Endothelial cell of umbilical vein (primary cell): ENCODE results near the gene KCNH2. TPM values are rescaled to one million over a fixed set of nuclear protein-coding genes. Genes with fewer than 3 reads are reported as not detected.

Source experiments
- BruUV-seq: library from RNA; stranded (reverse); fragments of 400-500 nt; replicated peaks from 2 replicates; lab custom pipeline; 2021; lab: Mats Ljungman, UMichigan
- CTCF ChIA-PET: fragments of 300-600, 350-600 bp; sonication (Branson Sonifier 250); formaldehyde crosslinking; loops from one replicate; lab custom pipeline; 2021; ENCODE audit warnings: antibody characterized with exemption, inconsistent platforms; lab: Charles Lee
- POLR2A ChIA-PET: fragments of 300-600, 350-600 bp; sonication (Branson Sonifier 250); formaldehyde crosslinking; loops from one replicate; lab custom pipeline; 2021; ENCODE audit warnings: antibody characterized with exemption, inconsistent platforms; lab: Charles Lee
- DNase-seq: peaks from one replicate; pipeline ENCODE4 v3.0.0-alpha.2; 2011; ENCODE audit warnings: low read depth, low spot score
- FAIRE-seq: peaks from 2 replicates; lab custom pipeline; 2011; peaks lifted over from hg19 to GRCh38; lab: Jason Lieb, UNC
- H2AFZ ChIP-seq: 2 replicates; pipeline ENCODE4 v1.6.0; 2012; ENCODE audit warnings: low read depth, low read length, control low read depth, inconsistent platforms
- H3K27ac ChIP-seq: 2 replicates; pipeline ENCODE4 v1.5.1; 2011; ENCODE audit warnings: low read depth, mild to moderate bottlenecking, control low read depth, low read length, moderate library complexity; ENCODE audit not compliant: insufficient read depth
- H3K27me3 ChIP-seq, 2 experiments: 2 replicates each; pipeline versions ENCODE4 v1.6.0 to v1.6.1; 2011; ENCODE audit warnings: low read length in 2 of 2, mixed read lengths in 1 of 2; ENCODE audit not compliant: control insufficient read depth in 2 of 2, insufficient read depth in 2 of 2
- H3K36me3 ChIP-seq, 2 experiments: 2 replicates in 1 of 2; 3 replicates in 1 of 2; pipeline ENCODE4 v1.5.1; 2011; ENCODE audit warnings: low read length in 2 of 2, mild to moderate bottlenecking in 1 of 2, moderate library complexity in 1 of 2; ENCODE audit not compliant: control insufficient read depth in 2 of 2, insufficient read depth in 2 of 2; ENCODE audit errors: extremely low read depth in 1 of 2
- H3K4me1 ChIP-seq: 3 replicates; pipeline ENCODE4 v1.5.1; 2011; ENCODE audit warnings: mild to moderate bottlenecking, low read length; ENCODE audit not compliant: control insufficient read depth, insufficient read depth; ENCODE audit errors: extremely low read depth
- H3K4me2 ChIP-seq: 2 replicates; pipeline ENCODE4 v1.6.1; 2011; ENCODE audit warnings: low read length, control low read depth, mixed read lengths; ENCODE audit not compliant: insufficient read depth
- H3K4me3 ChIP-seq, 3 experiments: fragments of 200-600 bp in 1 of 3; sonication (generic), shearing (Covaris generic) in 1 of 3; replicated peaks in 1 of 3; 2 replicates each; pipeline ENCODE4 v1.5.1; 2011 to 2016; ENCODE audit warnings: control low read depth in 3 of 3, low read length in 3 of 3, mild to moderate bottlenecking in 2 of 3, inconsistent platforms in 1 of 3, low read depth in 1 of 3, moderate library complexity in 1 of 3; ENCODE audit not compliant: insufficient read depth in 1 of 3
- H3K79me2 ChIP-seq: 2 replicates; pipeline ENCODE4 v1.6.0; 2012; ENCODE audit warnings: low read length, inconsistent platforms; ENCODE audit not compliant: control insufficient read depth, insufficient read depth
- H3K9ac ChIP-seq: replicated peaks from 2 replicates; pipeline ENCODE3; 2011; ENCODE audit warnings: low read length, control low read depth; ENCODE audit not compliant: insufficient read depth; ENCODE audit errors: extremely low read depth
- H3K9me1 ChIP-seq: replicated peaks from 3 replicates; pipeline ENCODE4 v1.6.0; 2011; ENCODE audit warnings: mild to moderate bottlenecking, low read length; ENCODE audit not compliant: control insufficient read depth, insufficient read depth; ENCODE audit errors: extremely low read depth
- H3K9me3 ChIP-seq: replicated peaks from 2 replicates; pipeline ENCODE4 v1.5.1; 2012; ENCODE audit warnings: low read length, inconsistent platforms; ENCODE audit not compliant: control insufficient read depth, insufficient read depth
- H4K20me1 ChIP-seq: replicated peaks from 2 replicates; pipeline ENCODE3; 2011; ENCODE audit warnings: mild to moderate bottlenecking, low read length; ENCODE audit not compliant: control insufficient read depth, insufficient read depth; ENCODE audit errors: extremely low read depth
- EZH2 ChIP-seq: IDR thresholded peaks from 2 replicates; pipeline ENCODE4 v1.6.1; 2012; ENCODE audit warnings: borderline replicate concordance, low read depth, mild to moderate bottlenecking, moderate library complexity, low read length, inconsistent platforms; ENCODE audit not compliant: severe bottlenecking
- FOS ChIP-seq: IDR thresholded peaks from 2 replicates; pipeline ENCODE4 v1.6.1; 2011; ENCODE audit warnings: mild to moderate bottlenecking, low read length, moderate library complexity, borderline replicate concordance; ENCODE audit not compliant: insufficient read depth
- GATA2 ChIP-seq: IDR thresholded peaks from 2 replicates; pipeline ENCODE4 v1.7.0; 2011; ENCODE audit warnings: low read depth, mild to moderate bottlenecking, moderate library complexity, mixed read lengths, low read length; ENCODE audit not compliant: insufficient read length, insufficient read depth
- JUN ChIP-seq: IDR thresholded peaks from 2 replicates; pipeline ENCODE4 v1.6.1; 2011; ENCODE audit warnings: borderline replicate concordance, low read depth; ENCODE audit not compliant: insufficient read length, insufficient read depth
- MAX ChIP-seq: IDR thresholded peaks from 2 replicates; pipeline ENCODE4 v1.6.1; 2011; ENCODE audit not compliant: insufficient read depth, insufficient read length
- MYC ChIP-seq: IDR thresholded peaks from one replicate; pipeline ENCODE4 v1.6.1; 2011; ENCODE audit warnings: mild to moderate bottlenecking, low read depth, low read length
- POLR2A ChIP-seq: IDR thresholded peaks from 2 replicates; pipeline ENCODE4 v1.6.1; 2012; ENCODE audit warnings: low read depth, mild to moderate bottlenecking, control low read depth, low read length
- POLR2AphosphoS5 ChIP-seq: IDR thresholded peaks from 2 replicates; pipeline ENCODE4 v1.6.1; 2012; ENCODE audit warnings: low read depth, mild to moderate bottlenecking, control low read depth, low read length, moderate library complexity; ENCODE audit not compliant: insufficient read depth
- dilution Hi-C: fragments of 300-500 bp; cut with MboI; formaldehyde crosslinking; loops from one replicate; pipeline ENCODE4 v1.15.0; 2019; ENCODE audit warnings: low sequenced_read_pairs; ENCODE audit not compliant: extremely low pct_ligation_motif_present
- intact Hi-C: fragments of 100-400 bp; cut with micrococcal nuclease; formaldehyde crosslinking; loops from one replicate; pipeline ENCODE4 v1.10.0; 2022
- polyA plus RNA-seq, 4 experiments: library from polyadenylated mRNA; depleted of rRNA in 3 of 4; stranded (reverse) in 3 of 4; unstranded in 1 of 4; fragments of >200 nt; gene quantifications; 2 replicates each; pipeline versions ENCODE4 v1.2.1 to v1.2.3, GENCODE V29; 2011 to 2012; ENCODE audit warnings: missing spikeins in 1 of 4
- total RNA-seq: library from RNA; stranded (reverse); gene quantifications from 2 replicates; pipeline ENCODE4 v1.2.3, GENCODE V29; 2021
- TF ChIP-seq, protein P1 (sequence below), 2 donors: IDR thresholded peaks; 1 replicate in 1 of 2; 2 replicates in 1 of 2; pipeline ENCODE4 v1.5.1; 2011; ENCODE audit warnings: low read length in 2 of 2, mild to moderate bottlenecking in 2 of 2, moderate library complexity in 2 of 2, control low read depth in 1 of 2, inconsistent platforms in 1 of 2, low read depth in 1 of 2; ENCODE audit not compliant: insufficient read depth in 1 of 2; ENCODE audit errors: extremely low read depth in 1 of 2

KCNH2 gene
- total and polyA plus RNA-seq, 2 donors (not counting 3 experiments of a cell fraction or from before 2014, with no cell fraction given), result 0.03 to 0.09 TPM

- H4K20me1 ChIP-seq, result no peaks in the 10 kb centered on the region
- POLR2A ChIA-PET, result no interaction called here
- H2AFZ ChIP-seq, result no peak overlapping the region
- dilution Hi-C loops, result no loop called here
- H3K27me3 ChIP-seq, result peaks cover 15% of the 10 kb centered on the region in 2 experiments
- FAIRE-seq (no peak), DNase-seq (no peak)
- no peaks in the 10 kb centered on the region for H3K9me3 ChIP-seq
- BruUV-seq, result no TSS peak
- H3K4me2 ChIP-seq, result no peak overlapping the region
- no peak overlapping the region for H3K27ac ChIP-seq
- intact Hi-C loops, result no loop called here
- no peaks in the 10 kb centered on the region for H3K4me1 ChIP-seq
- H3K4me3 ChIP-seq, result no peak overlapping the region
- H3K79me2 ChIP-seq, result no peaks in the 10 kb centered on the region
- TF ChIP-seq FOS (no peak), EZH2 (no peak), GATA2 (no peak), POLR2A (no peak), MYC (no peak), POLR2AphosphoS5 (no peak), JUN (no peak), MAX (no peak)
- TF ChIP-seq, protein P1, sequence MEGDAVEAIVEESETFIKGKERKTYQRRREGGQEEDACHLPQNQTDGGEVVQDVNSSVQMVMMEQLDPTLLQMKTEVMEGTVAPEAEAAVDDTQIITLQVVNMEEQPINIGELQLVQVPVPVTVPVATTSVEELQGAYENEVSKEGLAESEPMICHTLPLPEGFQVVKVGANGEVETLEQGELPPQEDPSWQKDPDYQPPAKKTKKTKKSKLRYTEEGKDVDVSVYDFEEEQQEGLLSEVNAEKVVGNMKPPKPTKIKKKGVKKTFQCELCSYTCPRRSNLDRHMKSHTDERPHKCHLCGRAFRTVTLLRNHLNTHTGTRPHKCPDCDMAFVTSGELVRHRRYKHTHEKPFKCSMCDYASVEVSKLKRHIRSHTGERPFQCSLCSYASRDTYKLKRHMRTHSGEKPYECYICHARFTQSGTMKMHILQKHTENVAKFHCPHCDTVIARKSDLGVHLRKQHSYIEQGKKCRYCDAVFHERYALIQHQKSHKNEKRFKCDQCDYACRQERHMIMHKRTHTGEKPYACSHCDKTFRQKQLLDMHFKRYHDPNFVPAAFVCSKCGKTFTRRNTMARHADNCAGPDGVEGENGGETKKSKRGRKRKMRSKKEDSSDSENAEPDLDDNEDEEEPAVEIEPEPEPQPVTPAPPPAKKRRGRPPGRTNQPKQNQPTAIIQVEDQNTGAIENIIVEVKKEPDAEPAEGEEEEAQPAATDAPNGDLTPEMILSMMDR (IDR thresholded peaks at IDR 0.05; ENCODE audit: extremely low read depth in 1 of 2, insufficient read depth in 1 of 2, low read depth in 1 of 2, low read length in 2 of 2), result no peak
- no peaks in the 10 kb centered on the region for H3K36me3 ChIP-seq
- no peak overlapping the region for H3K9ac ChIP-seq
- H3K9me1 ChIP-seq, result no peaks in the 10 kb centered on the region
- CTCF ChIA-PET, result interaction anchor here (1.0 to 1.8 kb wide), 2 partner anchors 10 to 20 kb away, joined by 4 to 6 read pairs; no protein-coding TSS in a partner anchor
Observed at GRCh38 chr7:150918378-150918777, 59.7 kb downstream of the KCNH2 start.
